Natural killer cell treated with Interleukin-12 subunit alpha and Interleukin-12 subunit beta and Interleukin-15 and Interleukin-18, amount 100 ng/mL, for 72 hours (primary cell): ENCODE results near the gene KCNJ10. TPM values are rescaled to one million over a fixed set of nuclear protein-coding genes. Genes with fewer than 3 reads are reported as not detected.

Experiments used
- ATAC-seq, 2 donors: fragments of 150-1000 bp; cut with Tn5 transposase in 1 of 2; sonication (Bioruptor Pico), chemical (Tn5 transposase) in 1 of 2; 2 replicates each; pipeline ENCODE4 v1.10.0; 2021
- DNase-seq: peaks from one replicate; pipeline ENCODE4 v3.0.0; 2022; ENCODE audit warnings: low spot score
- H3K27ac Mint-ChIP-seq, 2 donors: 1 replicate in 1 of 2; 2 replicates in 1 of 2; pipeline ENCODE4 v1.8.0; 2022; ENCODE audit warnings: mixed read lengths in 2 of 2, mild to moderate bottlenecking in 1 of 2, moderate library complexity in 1 of 2
- H3K27me3 Mint-ChIP-seq, 2 donors: 1 replicate in 1 of 2; 2 replicates in 1 of 2; pipeline ENCODE4 v1.8.0; 2022; ENCODE audit warnings: mixed read lengths in 2 of 2
- H3K36me3 Mint-ChIP-seq: one replicate; pipeline ENCODE4 v1.8.0; 2022; ENCODE audit warnings: mixed read lengths
- H3K4me1 Mint-ChIP-seq, 2 donors: 1 replicate in 1 of 2; 2 replicates in 1 of 2; pipeline ENCODE4 v1.8.0; 2022; ENCODE audit warnings: low read depth in 2 of 2, mixed read lengths in 2 of 2, mild to moderate bottlenecking in 1 of 2
- H3K4me3 Mint-ChIP-seq: one replicate; pipeline ENCODE4 v1.8.0; 2022; ENCODE audit warnings: mixed read lengths
- H3K9me3 Mint-ChIP-seq: 2 replicates; pipeline ENCODE4 v1.8.0; 2022; ENCODE audit warnings: mixed read lengths
- total RNA-seq, 2 donors: library from RNA; stranded (reverse); gene quantifications; one replicate each; pipeline ENCODE4 v1.2.3, GENCODE V29; 2022

KCNJ10 gene
- total RNA-seq, 2 donors from 2014 or later: 0.50 TPM; not detected in 1

GRCh38 chr1:160105155-160105554 lies 35.2 kb upstream of the KCNJ10 start:
- Mint-ChIP-seq H3K27ac (no peak overlapping the region), H3K4me3 (no peak overlapping the region), H3K36me3 (no peaks in the 10 kb centered on the region), H3K27me3 (peaks cover 2 to 12% of the 10 kb centered on the region in 2 donors), H3K4me1 (peaks cover 16 to 17% of the 10 kb centered on the region in 2 donors), H3K9me3 (no peaks in the 10 kb centered on the region)
- ATAC-seq: no peak
- no peak for DNase-seq

- Mint-ChIP-seq H3K4me1 (peaks cover 18 to 20% of the 10 kb centered on the region in 2 donors), H3K36me3 (no peaks in the 10 kb centered on the region), H3K9me3 (no peaks in the 10 kb centered on the region), H3K27me3 (peaks cover 2 to 12% of the 10 kb centered on the region in 2 donors), H3K27ac (no peak overlapping the region), H3K4me3 (no peak overlapping the region)
- ATAC-seq (no peak), DNase-seq (no peak)
Observed at GRCh38 chr1:160104486-160104885, 34.5 kb upstream of the KCNJ10 start.

DNA sequence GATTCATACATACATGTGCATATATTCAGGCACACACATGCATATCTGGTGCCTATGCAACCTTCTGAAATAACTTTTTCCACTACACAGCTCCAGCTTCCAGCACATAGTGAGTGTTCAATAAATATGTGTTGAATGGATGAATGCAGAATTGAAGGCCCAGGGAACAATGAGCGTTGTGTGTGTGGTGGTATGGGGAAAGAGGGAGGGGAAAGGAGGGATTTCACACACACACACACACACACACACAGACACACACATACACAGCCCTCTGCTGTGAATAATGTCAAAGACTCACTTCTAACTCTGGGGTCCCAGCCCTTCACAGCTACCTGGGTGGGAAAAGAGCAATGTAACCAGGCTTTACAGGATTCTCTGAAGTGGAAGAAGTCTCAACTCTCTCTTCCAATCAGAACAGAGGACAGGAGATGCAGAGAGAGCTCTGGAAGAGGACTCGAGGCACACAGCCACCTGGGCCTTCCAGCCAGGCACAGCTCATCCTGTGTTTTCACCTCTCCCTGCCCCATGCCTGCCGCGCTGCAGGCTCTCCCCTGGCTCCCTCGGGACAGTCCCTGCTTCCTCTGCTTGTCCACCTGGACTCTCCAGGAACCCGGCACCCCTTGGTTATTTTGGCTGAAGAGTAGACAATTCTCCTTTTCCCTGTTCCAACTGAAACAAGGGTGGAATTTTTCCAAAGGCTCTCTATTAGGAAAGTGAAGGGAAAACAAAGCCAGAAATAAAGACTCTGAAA lies 33.9 kb upstream of the KCNJ10 start:
- H3K27me3 Mint-ChIP-seq: peaks cover 0 to 12% of the 10 kb centered on the region in 2 donors
- no peak overlapping the region for H3K27ac Mint-ChIP-seq
- peaks cover 22 to 26% of the 10 kb centered on the region in 2 donors for H3K4me1 Mint-ChIP-seq
- ATAC-seq: no peak
- H3K9me3 Mint-ChIP-seq: no peaks in the 10 kb centered on the region
- H3K4me3 Mint-ChIP-seq: no peak overlapping the region
- no peak for DNase-seq
- H3K36me3 Mint-ChIP-seq: no peaks in the 10 kb centered on the region

DNA sequence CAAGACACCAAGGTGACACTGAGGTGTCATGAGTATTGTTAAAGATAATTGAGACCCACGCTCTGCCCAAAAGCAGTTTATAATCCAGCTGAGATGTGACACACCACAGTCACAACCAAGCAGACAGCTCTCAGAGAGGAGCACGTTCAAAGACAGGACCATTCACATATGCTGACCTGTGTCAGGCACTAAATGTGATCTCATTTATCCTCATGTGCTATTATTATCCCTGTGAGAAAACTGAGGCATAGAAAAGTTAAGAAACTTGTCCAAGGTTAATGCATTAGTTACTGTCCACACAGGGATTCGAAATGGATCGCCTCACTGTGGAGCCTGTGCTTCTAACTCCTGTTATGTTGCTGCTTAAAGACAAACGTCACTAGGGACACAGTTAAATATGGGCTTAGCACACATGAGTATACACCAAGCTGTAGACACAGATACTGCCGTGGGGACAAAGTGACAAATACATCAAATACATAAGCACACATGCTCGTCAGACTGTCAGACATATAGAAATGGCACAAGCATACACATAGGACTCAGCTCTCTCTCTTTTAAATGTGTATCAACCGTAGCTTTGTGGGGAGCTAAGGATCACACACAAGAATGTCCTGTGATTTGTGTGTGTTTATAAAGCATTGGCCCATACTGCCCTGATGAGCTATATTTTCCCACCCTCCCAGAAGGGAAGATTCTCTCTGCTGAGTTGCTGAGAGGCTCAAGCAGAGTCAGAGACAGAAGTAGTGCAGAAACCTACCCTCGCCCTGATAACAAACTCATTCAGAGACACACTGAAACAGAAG lies 32.0 kb upstream of the KCNJ10 start:
- peaks cover 33 to 35% of the 10 kb centered on the region in 2 donors for H3K4me1 Mint-ChIP-seq
- DNase-seq: no peak
- no peak overlapping the region for H3K4me3 Mint-ChIP-seq

DNA sequence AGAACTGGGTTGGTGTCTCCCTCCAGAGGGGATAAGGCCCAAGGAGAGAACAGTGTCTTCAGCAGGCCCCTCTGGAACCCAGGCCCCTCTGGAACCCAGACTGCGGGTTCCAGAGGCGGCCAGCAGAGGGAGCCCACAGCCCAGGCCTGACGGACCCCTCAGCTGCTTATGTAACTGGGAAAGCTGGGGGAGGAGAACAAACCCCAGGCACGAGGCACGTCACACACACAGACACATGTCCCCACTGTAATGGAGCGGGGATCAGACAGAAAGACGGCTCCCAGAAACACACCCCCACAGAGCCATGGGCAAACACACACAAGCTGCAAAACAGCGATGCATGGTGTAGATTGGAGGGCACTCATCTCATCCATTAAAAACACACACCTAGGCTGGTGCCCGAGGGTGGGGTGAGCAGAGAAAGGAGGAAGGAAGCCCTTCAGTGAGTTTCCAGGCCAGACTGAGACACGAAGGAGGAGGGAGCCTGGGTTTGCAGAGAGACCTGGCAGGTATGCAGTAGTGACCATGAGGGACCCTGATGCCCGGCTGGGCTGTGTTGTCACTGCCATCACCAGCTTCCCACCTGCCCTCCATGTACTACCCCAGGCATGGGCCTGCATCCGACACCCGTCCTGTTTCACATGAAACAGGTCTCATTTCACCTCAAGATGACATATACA lies 31.2 kb upstream of the KCNJ10 start:
- peaks cover 36 to 40% of the 10 kb centered on the region in 2 donors for H3K4me1 Mint-ChIP-seq
- DNase-seq (no peak), ATAC-seq (peak in 1 of 2 donors; percentile 14)
- no peaks in the 10 kb centered on the region for H3K36me3 Mint-ChIP-seq
- H3K27ac Mint-ChIP-seq: no peak overlapping the region
- no peaks in the 10 kb centered on the region for H3K27me3 Mint-ChIP-seq
- H3K4me3 Mint-ChIP-seq: no peak overlapping the region
- no peaks in the 10 kb centered on the region for H3K9me3 Mint-ChIP-seq

More for the DNA sequence above, 32.0 kb upstream of the KCNJ10 start:
- Mint-ChIP-seq H3K36me3 (no peaks in the 10 kb centered on the region), H3K9me3 (no peaks in the 10 kb centered on the region), H3K27ac (no peak overlapping the region), H3K27me3 (peaks cover 0 to 6% of the 10 kb centered on the region in 2 donors)
- no peak for ATAC-seq

DNA sequence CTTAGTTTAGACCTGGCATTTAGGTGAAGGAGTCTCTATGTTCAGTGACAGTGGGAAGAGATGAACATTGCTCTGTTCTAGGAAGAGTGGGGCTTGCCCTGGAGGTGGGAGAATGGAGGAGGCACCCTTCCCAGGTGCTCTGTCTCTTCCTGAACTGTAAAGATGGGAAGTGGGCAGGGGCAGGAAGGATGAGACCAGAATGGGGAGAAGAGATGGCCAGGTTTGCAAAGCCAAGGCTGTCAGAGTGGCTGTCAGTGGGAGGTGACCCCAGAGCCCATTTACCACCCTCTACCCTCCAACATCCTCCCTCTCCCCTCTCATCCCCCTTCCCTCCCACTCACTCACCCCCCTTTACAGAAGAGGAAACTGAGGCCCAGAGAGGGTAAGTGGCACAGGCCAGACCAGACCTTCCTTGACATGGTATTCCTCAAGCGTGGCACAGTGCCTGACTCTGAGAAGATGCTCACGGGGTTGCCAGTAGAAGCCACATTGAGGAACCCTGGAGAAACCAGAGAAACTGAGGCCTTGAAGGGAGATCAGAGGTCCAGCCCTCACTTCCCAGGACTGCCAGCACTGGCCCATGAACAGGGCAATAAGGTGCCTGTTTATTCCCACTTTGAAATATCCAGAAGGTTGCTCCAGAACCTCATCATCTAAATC lies 29.9 kb upstream of the KCNJ10 start:
- H3K36me3 Mint-ChIP-seq: no peaks in the 10 kb centered on the region
- no peak for ATAC-seq

DNA sequence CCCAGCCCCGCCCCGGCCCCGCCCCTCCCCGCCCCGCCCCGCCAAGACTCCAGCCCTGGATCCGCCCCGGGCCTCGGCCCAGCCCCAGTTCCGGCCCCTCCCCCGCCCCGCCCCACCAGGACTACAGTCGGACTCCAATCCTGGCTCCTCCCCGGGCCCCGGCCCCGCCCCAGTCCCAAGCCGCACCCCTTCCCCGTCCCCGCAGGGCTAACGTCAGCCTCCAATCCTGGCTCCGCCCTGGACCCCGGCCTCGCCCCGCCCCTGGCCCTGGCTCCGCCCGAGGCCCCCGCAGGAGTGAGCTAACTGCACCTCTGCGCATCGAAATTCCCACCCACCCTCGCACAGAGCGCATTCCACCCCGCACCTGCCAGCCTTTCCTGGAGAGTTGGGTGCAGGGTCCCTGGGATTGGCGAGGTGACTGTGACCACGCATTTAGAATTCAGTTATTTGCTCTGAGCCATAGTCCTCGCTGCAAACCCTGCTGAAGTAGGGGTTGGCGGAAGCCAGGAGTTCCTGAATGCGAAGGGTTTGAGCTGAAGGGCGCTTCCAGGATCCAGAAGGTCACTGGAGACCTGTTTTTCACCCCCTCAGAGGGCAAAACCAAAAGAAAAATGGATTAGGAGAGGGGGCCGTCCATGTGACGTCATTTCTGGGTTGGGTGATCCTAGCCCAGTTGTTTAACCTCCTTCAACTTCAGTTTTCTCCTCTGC lies 29.0 kb upstream of the KCNJ10 start:
- Mint-ChIP-seq H3K9me3 (no peaks in the 10 kb centered on the region), H3K36me3 (no peaks in the 10 kb centered on the region), H3K4me1 (peaks cover 40 to 45% of the 10 kb centered on the region in 2 donors), H3K27me3 (no peaks in the 10 kb centered on the region), H3K27ac (peak overlapping the region; percentile 68 to 73), H3K4me3 (peak overlapping the region; percentile 57)
- ATAC-seq: peak; percentile 95 to 97
- DNase-seq: peak; percentile 96

More for the DNA sequence above, 29.9 kb upstream of the KCNJ10 start:
- Mint-ChIP-seq H3K9me3 (no peaks in the 10 kb centered on the region), H3K4me3 (peak overlapping the region; percentile 57), H3K27me3 (no peaks in the 10 kb centered on the region), H3K27ac (peak overlapping the region; percentile 68 to 73), H3K4me1 (peaks cover 40 to 45% of the 10 kb centered on the region in 2 donors)
- DNase-seq: no peak

DNA sequence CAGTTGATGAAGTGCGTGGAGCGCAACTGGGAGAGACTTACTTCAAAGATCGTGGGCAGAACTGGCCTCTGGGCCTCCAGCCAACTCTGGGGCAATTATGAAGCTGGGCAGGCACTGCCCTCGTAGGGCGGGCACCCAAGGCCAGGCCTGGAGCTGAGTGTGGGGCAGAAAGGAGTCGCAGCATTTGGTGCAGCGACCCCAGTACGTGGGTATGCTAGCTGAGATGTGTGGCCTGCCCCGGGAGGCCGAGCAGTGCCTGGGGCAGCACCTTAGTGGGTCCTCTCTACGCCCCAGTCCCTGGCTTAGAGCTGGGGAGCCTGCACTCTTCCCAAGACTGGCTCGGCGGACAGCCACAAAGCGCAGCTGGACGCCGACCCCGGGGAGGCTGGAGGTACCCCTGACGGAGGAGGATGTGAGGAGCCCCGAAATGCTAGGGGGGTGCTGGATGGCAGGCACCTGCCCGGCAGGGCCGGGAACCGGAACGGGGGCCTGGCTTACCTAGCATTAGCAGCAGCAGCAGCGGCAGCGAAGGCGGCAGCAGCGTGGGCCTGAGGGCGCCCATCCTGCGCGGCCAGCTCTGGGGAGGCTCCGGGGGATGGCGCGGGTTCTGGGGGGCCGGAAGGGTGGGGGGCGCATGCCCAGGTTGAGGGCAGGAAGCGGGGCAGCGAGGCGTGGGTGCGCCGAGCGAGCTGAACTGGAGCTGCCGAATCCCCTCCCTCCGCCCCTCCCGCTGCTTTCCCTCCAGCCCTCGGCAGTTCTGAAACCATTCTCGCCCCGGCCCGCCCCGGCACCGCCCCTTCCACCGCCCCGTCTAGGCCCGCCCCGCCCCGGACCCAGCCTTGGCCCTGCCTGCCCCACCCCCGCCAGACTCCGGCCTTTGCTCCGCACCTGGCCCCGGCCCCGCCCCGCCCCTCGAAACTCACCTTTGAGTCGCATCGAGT lies 28.2 kb upstream of the KCNJ10 start, which contains the start of gene IGSF8:
TSS of gene IGSF8 (minus strand) at position 709 of the 941 bp plus-strand sequence. CDS start at position 562, 147 bp downstream.
- ATAC-seq (peak; percentile 80 to 83), DNase-seq (peak; percentile 90)
- peak within 1 kb of the TSS; percentile 73 to 76 for H3K27ac Mint-ChIP-seq
- no peaks in the 10 kb centered on the region for H3K36me3 Mint-ChIP-seq
- H3K4me1 Mint-ChIP-seq: peaks cover 39 to 45% of the 10 kb centered on the region in 2 donors
- H3K27me3 Mint-ChIP-seq: no peaks in the 10 kb centered on the region
- H3K4me3 Mint-ChIP-seq: peak within 1 kb of the TSS; percentile 89
- H3K9me3 Mint-ChIP-seq: no peaks in the 10 kb centered on the region

DNA sequence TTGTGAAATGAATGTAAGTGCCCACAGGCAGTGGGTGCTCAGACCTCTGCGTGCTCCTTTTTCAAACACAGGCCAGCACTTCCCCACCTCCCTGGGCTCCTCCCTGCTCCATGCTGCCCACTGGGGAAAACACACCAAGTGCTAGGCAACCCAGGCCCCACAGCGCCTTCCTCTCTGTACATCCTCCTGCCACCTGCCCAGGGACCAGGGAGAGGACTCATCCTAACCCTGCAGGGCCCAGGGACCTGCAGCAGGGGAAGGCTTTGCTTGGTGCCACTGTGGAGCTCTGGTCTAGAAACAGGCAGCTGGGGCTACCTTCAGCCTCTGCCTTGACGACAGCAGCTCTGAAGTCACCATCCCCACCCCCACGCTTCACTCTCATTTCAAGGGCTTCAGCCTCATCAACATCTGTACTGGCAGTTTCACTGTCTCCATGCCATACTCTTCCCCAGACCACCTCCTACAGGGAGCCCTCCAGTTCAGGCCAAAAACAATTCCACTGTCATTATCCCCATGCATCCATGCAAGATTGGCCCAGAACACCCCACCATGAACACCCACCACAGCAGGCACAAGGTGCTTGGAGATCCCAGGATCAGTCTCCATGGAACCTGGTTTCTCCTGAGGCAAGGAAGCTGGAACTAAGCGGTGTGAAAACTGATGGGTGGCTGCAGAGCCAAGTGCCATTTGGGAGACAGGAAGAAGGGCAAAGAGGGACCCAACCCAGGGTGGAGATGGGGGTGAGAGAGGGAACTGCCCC lies 27.4 kb upstream of the KCNJ10 start:
- no peaks in the 10 kb centered on the region for H3K27me3 Mint-ChIP-seq

DNA sequence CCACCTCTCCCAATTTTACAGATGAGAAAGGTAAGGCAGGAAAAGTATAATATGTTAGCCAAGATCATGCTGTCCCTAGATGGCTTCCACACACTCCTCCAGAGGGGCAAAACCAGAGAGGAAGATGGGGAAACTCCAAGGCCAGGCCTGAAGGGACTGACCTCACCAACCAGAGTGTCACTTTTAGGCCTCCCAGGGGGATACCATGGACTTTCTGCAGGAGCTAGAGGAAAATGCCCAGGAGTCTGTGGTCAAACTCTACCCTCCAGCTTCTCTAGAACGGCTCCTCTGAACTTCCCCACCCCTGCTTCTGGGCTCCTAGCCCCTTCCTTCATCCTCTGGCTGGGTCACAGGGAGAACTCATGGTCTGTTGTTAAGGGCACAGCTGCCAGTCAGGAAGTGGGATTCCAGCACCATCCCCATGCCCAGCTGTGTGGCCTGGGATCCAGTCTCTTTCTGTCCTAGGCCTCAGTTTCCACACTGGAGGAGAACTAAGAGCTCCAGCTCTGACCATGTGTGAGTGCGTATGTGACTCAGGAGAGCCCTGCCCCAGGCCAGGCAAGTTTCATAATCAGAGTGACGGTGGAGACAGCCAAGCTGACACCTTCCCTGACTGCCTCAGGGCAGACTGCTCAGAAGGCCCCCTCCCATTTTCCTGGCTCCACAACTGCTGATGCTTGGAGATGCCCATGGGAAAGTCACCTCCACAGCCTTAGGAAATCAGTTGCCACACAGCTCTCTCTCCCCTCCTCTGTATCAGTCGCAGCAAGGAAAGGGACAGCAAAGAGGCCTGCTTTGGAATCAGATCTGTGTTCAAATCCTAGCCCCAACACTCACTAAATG lies 26.5 kb upstream of the KCNJ10 start:
- ATAC-seq: no peak
- peak overlapping the region in 1 of 2 donors; percentile 76 for H3K27ac Mint-ChIP-seq
- no peaks in the 10 kb centered on the region for H3K9me3 Mint-ChIP-seq
- DNase-seq: no peak
- no peaks in the 10 kb centered on the region for H3K27me3 Mint-ChIP-seq
- H3K4me1 Mint-ChIP-seq: peaks cover 35 to 38% of the 10 kb centered on the region in 2 donors
- peak overlapping the region; percentile 3 for H3K4me3 Mint-ChIP-seq
- no peaks in the 10 kb centered on the region for H3K36me3 Mint-ChIP-seq

More for the DNA sequence above, 27.4 kb upstream of the KCNJ10 start:
- peak overlapping the region; percentile 8 to 76 for H3K27ac Mint-ChIP-seq
- H3K36me3 Mint-ChIP-seq: no peaks in the 10 kb centered on the region
- DNase-seq: no peak
- no peaks in the 10 kb centered on the region for H3K9me3 Mint-ChIP-seq
- ATAC-seq: no peak
- peaks cover 35 to 45% of the 10 kb centered on the region in 2 donors for H3K4me1 Mint-ChIP-seq
- H3K4me3 Mint-ChIP-seq: peak overlapping the region; percentile 89
